ENCODE data around the gene CACNA2D4. TPM values are rescaled to one million over a fixed set of nuclear protein-coding genes. Genes with fewer than 3 reads are reported as not detected.

CACNA2D4 gene
- total RNA-seq, 1 experiment from 2014 or later: 1.7 TPM

- Histone ChIP-seq H3K4me2 (ENCODE audit: low read length) (no peak overlapping the region), H3K9me3 (ENCODE audit: control insufficient read depth in 1 of 2, insufficient read depth in 1 of 2, low read depth in 1 of 2, low read length in 2 of 2) (no peaks in the 10 kb centered on the region), H3K9me2 (ENCODE audit: insufficient read depth) (no peaks in the 10 kb centered on the region), H3K9ac (ENCODE audit: low read length) (no peak overlapping the region), H3K27ac (ENCODE audit: low read depth, low read length) (no peak overlapping the region), H4K20me1 (ENCODE audit: insufficient read depth) (no peaks in the 10 kb centered on the region; the same call in 1 of the 2 replicates), H2AFZ (ENCODE audit: low read depth, low read length, poor library complexity, severe bottlenecking) (no peak overlapping the region), H3K4me1 (ENCODE audit: control insufficient read depth in 1 of 2, insufficient read depth in 2 of 2, low read length in 2 of 2) (no peaks in the 10 kb centered on the region), H3K79me2 (ENCODE audit: insufficient read depth, low read length) (no peaks in the 10 kb centered on the region), H3K4me3 (replicated peaks in 1 of 2; ENCODE audit: low read depth in 1 of 2, low read length in 2 of 2) (no peak overlapping the region), H3K27me3 (ENCODE audit: insufficient read depth, low read length) (peaks cover 13% of the 10 kb centered on the region), H3K36me3 (ENCODE audit: control insufficient read depth in 1 of 2, insufficient read depth in 2 of 2, low read length in 2 of 2) (no peaks in the 10 kb centered on the region)
- ChIA-PET POLR2A (no interaction called here), CTCF (no interaction called here), RAD21 (ENCODE audit: low non-redundant PET in 1 of 2, low total read pairs in 2 of 2, uncharacterized antibody in 2 of 2, unreplicated experiment in 2 of 2) (no interaction called here)
- ATAC-seq (no peak), DNase-seq (ENCODE audit: low read depth, low spot score) (no peak)
- intact Hi-C loops (cut with micrococcal nuclease): no loop called here
- TF ChIP-seq EZH2phosphoT487 (IDR thresholded peaks at IDR 0.05; ENCODE audit: borderline replicate concordance) (no peak), ELF1 (IDR thresholded peaks at IDR 0.05; ENCODE audit: borderline replicate concordance, low read depth) (no peak), CBX3 (IDR thresholded peaks at IDR 0.05; ENCODE audit: low read depth) (no peak), ATF3 (IDR thresholded peaks at IDR 0.05) (no peak), YY1 (IDR thresholded peaks at IDR 0.05; ENCODE audit: extremely low read depth, insufficient replicate concordance, low read depth, low read length) (no peak), CEBPB (IDR thresholded peaks at IDR 0.05; ENCODE audit: low read depth) (no peak), ZFX (IDR thresholded peaks at IDR 0.05) (no peak), TCF7L2 (IDR thresholded peaks at IDR 0.05; ENCODE audit: borderline replicate concordance, extremely low read depth, insufficient read depth, insufficient read length) (no peak), POLR2AphosphoS5 (IDR thresholded peaks at IDR 0.05; ENCODE audit: low read depth, low read length) (no peak), SRF (IDR thresholded peaks at IDR 0.05; ENCODE audit: low read depth) (no peak), SP1 (IDR thresholded peaks at IDR 0.05; ENCODE audit: low read depth) (no peak), CTCF (IDR thresholded peaks at IDR 0.05 in 2 of 3, conservative IDR thresholded peaks at IDR 0.05 in 1 of 3; ENCODE audit: borderline replicate concordance in 1 of 3, insufficient read depth in 1 of 3, low read depth in 2 of 3, low read length in 2 of 3) (no peak), JUND (IDR thresholded peaks at IDR 0.05) (no peak), ZBTB33 (IDR thresholded peaks at IDR 0.05; ENCODE audit: extremely low read depth, insufficient replicate concordance, low read length) (no peak), EGR1 (IDR thresholded peaks at IDR 0.05; ENCODE audit: low read depth) (no peak), FOSL1 (IDR thresholded peaks at IDR 0.05; ENCODE audit: low read depth) (no peak), RAD21 (IDR thresholded peaks at IDR 0.05; ENCODE audit: low read depth) (no peak)
- no TSS peak for BruUV-seq (replicated peaks)
Measured at GRCh38 chr12:1830401-1830845, 88.0 kb downstream of the CACNA2D4 start.
